Epithelial cell of esophagus (primary cell): ENCODE data around the gene DPH7.
"Not testable (repeated sequence)": the region's sequence is repeated elsewhere in the genome, so short reads cannot be mapped to it uniquely, and the experiment has no call there.

Source experiments
- DNase-seq: peaks from one replicate; pipeline ENCODE4 v3.0.0; 2010; ENCODE audit warnings: low read depth
- H3K4me3 ChIP-seq: 2 replicates; pipeline ENCODE4 v1.5.1; 2011; ENCODE audit warnings: mild to moderate bottlenecking, low read length, control low read depth
- TF ChIP-seq, protein P1 (sequence below): IDR thresholded peaks from 2 replicates; pipeline ENCODE4 v1.5.1; 2011; ENCODE audit warnings: low read depth, mild to moderate bottlenecking, low read length, control low read depth, inconsistent platforms; ENCODE audit not compliant: insufficient read depth; ENCODE audit errors: missing control alignments

The DPH7 gene

GRCh38 chr9:137552022-137552768, 26.5 kb downstream of the DPH7 start:
- peak; percentile 24 for DNase-seq
- H3K4me3 ChIP-seq, result peak overlapping the region; percentile 67
- TF ChIP-seq, protein P1, sequence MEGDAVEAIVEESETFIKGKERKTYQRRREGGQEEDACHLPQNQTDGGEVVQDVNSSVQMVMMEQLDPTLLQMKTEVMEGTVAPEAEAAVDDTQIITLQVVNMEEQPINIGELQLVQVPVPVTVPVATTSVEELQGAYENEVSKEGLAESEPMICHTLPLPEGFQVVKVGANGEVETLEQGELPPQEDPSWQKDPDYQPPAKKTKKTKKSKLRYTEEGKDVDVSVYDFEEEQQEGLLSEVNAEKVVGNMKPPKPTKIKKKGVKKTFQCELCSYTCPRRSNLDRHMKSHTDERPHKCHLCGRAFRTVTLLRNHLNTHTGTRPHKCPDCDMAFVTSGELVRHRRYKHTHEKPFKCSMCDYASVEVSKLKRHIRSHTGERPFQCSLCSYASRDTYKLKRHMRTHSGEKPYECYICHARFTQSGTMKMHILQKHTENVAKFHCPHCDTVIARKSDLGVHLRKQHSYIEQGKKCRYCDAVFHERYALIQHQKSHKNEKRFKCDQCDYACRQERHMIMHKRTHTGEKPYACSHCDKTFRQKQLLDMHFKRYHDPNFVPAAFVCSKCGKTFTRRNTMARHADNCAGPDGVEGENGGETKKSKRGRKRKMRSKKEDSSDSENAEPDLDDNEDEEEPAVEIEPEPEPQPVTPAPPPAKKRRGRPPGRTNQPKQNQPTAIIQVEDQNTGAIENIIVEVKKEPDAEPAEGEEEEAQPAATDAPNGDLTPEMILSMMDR, result no peak

DNA sequence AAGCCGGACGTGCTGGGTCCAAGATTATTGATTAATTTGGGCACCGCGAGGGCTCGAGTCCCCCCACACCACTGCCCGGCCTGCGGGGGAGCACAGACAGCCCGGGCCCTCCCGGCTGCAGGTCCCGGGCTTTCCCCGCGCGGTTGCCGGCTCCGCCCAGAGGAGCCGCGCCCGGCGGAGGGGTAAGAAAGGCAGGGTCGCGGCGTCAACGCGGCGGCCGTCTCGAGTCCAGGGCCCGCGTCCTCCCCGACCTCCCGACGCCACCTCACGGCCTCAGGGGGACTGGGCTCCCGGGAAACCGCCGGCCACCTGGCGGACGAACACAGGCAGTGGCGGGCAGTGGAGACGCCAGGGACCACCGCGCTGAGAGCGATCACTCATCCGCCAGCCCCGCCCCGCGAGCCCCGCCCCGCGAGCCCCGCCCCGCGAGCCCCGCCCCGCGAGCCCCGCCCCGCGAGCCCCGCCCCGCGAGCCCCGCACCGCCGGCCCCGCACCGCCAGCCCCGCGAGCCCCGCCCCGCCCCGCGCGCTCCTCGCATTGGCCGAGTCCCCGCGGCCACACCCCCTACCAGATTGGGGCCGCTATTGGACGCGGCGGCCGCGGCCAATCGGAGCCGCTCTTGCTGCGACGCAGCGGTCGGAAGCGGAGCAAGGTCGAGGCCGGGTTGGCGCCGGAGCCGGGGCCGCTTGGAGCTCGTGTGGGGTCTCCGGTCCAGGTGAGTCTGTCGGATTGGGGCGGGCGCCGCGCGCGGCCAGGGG, 27.3 kb downstream of the DPH7 start, which contains the start of gene MRPL41:
MRPL41 (plus strand) TSS at position 616 of the 758 bp plus-strand sequence. CDS start 203 bp downstream, outside the sequence.
- peak within 1 kb of the TSS; percentile 67 for H3K4me3 ChIP-seq
- peak; percentile 91 for DNase-seq
- TF ChIP-seq, protein P1, result peak; percentile 36

DNA sequence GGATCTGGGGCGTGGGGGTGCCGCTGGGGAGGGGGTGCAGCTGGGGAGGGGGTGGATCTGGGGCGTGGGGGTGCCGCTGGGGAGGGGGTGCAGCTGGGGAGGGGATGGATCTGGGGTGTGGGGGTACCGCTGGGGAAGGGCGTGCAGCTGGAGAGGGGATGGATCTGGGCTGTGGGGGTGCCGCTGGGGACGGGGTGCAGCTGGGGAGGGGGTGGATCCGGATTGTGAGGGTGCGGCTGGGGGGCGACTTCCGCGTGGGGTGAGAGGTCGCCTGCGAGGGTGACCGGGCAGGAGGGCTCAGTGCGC, 27.8 kb downstream of the DPH7 start:
- peak overlapping the region; percentile 52 for H3K4me3 ChIP-seq
- DNase-seq, result not testable (repeated sequence)

- TF ChIP-seq, protein P1, result no peak
- peak within 1 kb of the TSS; percentile 52 for H3K4me3 ChIP-seq
- DNase-seq, result peak; percentile 80
These were observed 28.5 kb downstream of the DPH7 start, which contains the start of gene PNPLA7 for GRCh38 chr9:137550231-137550621. TSS of gene PNPLA7 (minus strand) at chr9:137550402. CDS start at chr9:137550197, 205 bp downstream.

DNA sequence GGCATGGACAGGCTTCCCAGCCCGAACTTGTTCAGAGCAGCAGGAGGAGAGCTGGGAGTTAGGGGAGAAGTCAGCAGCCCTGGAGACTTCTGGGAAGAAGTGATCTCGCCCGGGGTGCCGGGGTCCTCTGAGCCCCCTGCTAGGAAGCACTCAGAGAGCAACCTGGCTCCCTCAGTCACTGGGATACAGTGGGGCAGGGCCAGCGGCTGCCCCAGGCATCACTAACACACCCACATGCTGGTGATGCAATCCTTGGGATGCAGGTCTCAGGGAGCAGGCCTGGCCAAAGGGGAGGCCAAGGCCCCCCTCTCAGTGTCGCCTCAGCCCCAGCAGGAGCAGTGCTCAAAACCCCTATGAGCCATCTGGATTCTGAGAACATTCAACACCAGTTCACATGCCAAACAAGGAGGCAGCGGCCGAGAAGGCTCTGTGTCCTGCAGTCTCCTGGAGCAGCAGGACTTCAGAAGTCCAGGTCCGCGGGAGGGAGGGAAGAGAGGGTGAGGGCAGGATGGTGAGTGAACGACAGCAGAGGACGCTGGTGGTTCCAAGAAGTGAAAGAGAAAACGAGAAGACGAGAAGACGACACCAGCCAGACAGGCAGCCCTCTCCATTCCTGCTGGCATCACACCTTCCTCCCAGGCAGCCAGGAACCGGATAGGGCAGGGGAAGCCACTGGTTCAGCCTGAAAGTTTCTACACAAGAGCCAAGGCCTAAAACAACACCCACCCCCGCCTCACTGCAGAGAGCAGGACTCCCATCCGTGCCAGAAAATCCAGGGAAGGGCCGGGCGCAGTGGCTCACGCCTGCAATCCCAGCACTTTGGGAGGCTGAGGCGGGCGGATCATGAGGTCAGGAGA, 30.8 kb downstream of the DPH7 start:
- no peak overlapping the region for H3K4me3 ChIP-seq
- TF ChIP-seq, protein P1, result no peak
- peak; percentile 53 for DNase-seq

- no peak for DNase-seq
- no peak overlapping the region for H3K4me3 ChIP-seq
- TF ChIP-seq, protein P1, result no peak
These were observed 33.6 kb downstream of the DPH7 start for GRCh38 chr9:137545123-137545522.

- H3K4me3 ChIP-seq, result no peak overlapping the region
- TF ChIP-seq, protein P1, result no peak
- DNase-seq, result peak; percentile 20
These were observed 34.5 kb downstream of the DPH7 start for GRCh38 chr9:137544176-137544760.
